Skin epidermis (tissue), 12 donors: Measurements from ENCODE around the gene SERPINB8.
"Not testable (repeated sequence)": the region's sequence is repeated elsewhere in the genome, so short reads cannot be mapped to it uniquely, and the experiment has no call there.

Experiments used
- H3K27ac ChIP-seq, 21 experiments: fragments of 200-600 bp; sonication (generic) in 11 of 21; one replicate each; pipeline ENCODE4 v1.5.0; 2020; ENCODE audit warnings: mild to moderate bottlenecking in 3 of 21, inconsistent platforms in 2 of 21, moderate library complexity in 2 of 21
- H3K4me3 ChIP-seq, 7 experiments: fragments of 200-600 bp; sonication (generic) in 2 of 7; one replicate each; pipeline ENCODE4 v1.5.0; 2020; ENCODE audit warnings: inconsistent platforms in 2 of 7, mild to moderate bottlenecking in 2 of 7, moderate library complexity in 1 of 7

SERPINB8 gene

GRCh38 chr18:63969942-63970808 is at the start of gene SERPINB8:
SERPINB8 (plus strand) TSS chr18:63970081; CDS start chr18:63978309, 8,228 bp downstream.
- Histone ChIP-seq H3K27ac (peak within 1 kb of the TSS; percentile 91 to 100 (median 98)), H3K4me3 (peak within 1 kb of the TSS; percentile 71 to 90 (median 83))

GRCh38 chr18:63922049-63922448 is 47.8 kb upstream of the SERPINB8 start:
- Histone ChIP-seq H3K4me3 (no peak overlapping the region), H3K27ac (no peak overlapping the region)

DNA sequence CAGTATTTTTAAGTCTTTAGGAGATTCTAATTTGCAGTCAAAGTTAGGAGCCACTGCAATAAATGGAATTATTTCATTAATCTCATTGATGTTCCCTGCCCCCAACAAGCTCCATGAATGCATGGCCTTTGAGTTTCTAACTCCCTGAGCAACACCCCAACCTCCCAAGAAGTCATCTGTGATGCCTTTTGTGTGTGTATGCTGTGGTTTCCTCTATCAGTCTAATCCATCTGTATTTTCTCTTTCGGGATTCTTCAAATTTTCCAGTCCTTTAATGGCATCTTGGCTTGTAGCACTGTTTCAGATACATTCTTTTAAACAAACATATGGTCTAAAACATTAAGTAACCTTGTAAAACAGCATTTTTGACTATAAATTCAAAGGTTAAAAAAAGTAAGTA is 45.3 kb upstream of the SERPINB8 start:
- Histone ChIP-seq H3K4me3 (no peak overlapping the region), H3K27ac (no peak overlapping the region)

GRCh38 chr18:63928331-63928730 is 41.5 kb upstream of the SERPINB8 start:
- H3K27ac ChIP-seq, result no peak overlapping the region
- H3K4me3 ChIP-seq, result no peak overlapping the region

DNA sequence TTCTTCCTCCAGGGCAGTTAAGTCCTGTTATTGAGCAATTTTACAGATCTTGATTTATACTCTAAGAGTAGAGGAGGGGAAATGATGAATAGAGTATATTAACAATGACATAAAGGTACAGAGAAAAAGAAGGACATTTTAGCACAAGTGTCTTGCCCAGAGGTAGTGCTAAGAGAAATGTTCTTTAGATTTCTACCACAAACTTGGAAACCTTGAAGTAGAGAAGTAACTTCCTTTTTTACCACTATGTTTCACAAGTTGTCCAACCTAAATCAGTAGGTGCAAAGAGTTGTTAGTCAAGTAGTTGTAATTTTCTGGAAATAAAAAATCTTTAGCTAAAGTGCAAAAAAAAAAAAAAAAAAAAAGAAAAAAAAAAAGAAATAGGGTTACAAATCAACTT is 40.5 kb upstream of the SERPINB8 start:
- not testable (repeated sequence) for H3K4me3 ChIP-seq

DNA sequence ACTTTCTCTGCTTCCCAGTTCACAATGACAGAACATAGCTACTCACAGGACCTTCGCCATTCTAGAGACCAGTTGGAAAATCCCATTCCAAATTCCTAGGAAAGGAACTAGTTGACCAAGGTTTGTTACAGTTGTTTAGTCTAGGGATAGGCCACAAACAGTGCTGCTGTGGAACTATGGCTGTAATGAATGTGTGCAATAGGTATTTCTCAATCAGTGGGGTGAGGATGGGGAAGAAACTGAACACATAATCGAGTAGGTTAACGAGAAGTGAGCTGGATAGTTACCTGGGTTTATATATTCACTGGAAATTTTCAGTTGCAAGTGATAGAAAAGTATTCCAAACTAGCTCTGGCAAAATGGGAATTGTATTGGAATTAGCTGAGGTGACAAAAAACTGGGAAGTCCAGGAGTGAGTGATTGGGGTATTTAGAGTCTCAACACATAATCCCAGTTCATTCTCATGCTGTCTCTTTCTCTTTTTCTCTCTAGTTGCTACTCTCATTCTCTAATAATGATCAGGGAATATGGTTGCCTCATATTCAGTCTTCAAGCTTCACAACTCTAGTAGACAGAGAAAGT is 39.0 kb upstream of the SERPINB8 start:
- H3K4me3 ChIP-seq, result no peak overlapping the region
- no peak overlapping the region for H3K27ac ChIP-seq

More for the DNA sequence above, 40.5 kb upstream of the SERPINB8 start:
- not testable (repeated sequence) for H3K27ac ChIP-seq

DNA sequence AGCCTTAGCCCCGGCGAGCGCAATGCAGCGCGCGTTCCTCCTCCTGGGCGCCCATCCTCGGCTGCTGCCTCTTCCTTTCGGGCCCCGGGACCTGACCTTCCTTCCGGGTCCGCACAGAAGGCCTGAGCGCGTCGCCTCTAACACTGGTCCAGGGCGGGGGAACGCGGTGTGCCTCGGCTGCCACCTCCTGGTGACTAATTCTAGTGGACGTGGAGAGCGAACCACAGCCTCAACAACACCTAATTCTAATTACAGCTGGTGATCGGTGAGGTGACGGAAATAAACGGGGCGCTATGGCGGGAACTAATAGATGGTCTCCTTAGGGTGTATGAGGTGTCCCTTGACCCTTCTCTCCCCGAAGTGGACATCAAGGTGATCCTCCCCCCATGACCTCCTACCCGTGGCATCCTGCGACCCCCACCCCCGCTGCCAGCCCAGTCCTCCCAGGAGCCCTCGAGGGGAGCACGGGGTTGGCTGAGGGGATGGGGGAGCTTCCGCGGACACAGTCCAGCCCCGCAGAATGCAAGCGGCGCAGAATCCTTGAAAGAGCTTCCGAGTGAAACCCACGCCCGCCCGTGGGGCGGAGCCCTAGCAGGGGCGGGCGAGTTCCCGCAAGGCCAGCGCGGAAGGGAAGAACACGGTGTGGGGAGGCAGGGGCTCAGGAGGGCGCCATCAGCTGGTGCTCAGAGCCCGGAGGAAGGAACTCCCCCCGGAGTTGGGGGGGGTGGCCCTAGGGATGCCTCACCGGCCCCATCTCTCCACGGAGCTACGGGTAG is 33.5 kb upstream of the SERPINB8 start:
- peak overlapping the region in 12 of 21 experiments; percentile 1 to 73 (median 44) for H3K27ac ChIP-seq

GRCh38 chr18:63936932-63937393 is 32.9 kb upstream of the SERPINB8 start:
- Histone ChIP-seq H3K27ac (peak overlapping the region in 4 of 21 experiments; percentile 11 to 73 (median 64)), H3K4me3 (peak overlapping the region; percentile 41 to 65 (median 55))

More for the DNA sequence above, 33.5 kb upstream of the SERPINB8 start:
- H3K4me3 ChIP-seq, result peak overlapping the region; percentile 41 to 65 (median 55)

DNA sequence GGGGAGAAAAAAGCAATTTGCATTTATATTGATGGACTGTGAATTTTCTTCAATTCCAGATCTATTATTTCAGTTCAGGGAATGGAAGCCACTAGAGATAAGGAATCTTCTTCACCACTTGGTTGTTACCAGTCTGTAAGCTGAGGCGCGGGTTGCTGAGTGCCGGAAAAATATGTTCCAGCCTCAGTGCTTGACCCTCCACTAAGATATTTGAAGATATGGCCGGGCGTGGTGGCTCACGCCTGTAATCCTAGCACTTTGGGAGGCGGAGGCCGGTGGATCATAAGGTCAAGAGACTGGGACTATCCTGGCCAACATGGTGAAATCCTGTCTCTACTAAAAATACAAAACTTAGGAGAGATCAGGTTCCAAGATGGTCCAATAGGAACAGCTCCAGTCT is 29.9 kb upstream of the SERPINB8 start:
- Histone ChIP-seq H3K4me3 (no peak overlapping the region), H3K27ac (no peak overlapping the region)

- not testable (repeated sequence) for H3K4me3 ChIP-seq, H3K27ac ChIP-seq
Observed at GRCh38 chr18:63940543-63941050, 29.3 kb upstream of the SERPINB8 start.

GRCh38 chr18:63947051-63947790 is 22.7 kb upstream of the SERPINB8 start:
- no peak overlapping the region for H3K27ac ChIP-seq
- no peak overlapping the region for H3K4me3 ChIP-seq

- Histone ChIP-seq H3K27ac (no peak within 1 kb of the TSS), H3K4me3 (peak within 1 kb of the TSS in 5 of 7 experiments; percentile 4 to 26 (median 14))
Observed at GRCh38 chr18:63949068-63949737, 20.7 kb upstream of the SERPINB8 start, which contains the start of gene HMSD. HMSD (plus strand) TSS chr18:63949301; CDS start chr18:63953456, 4,155 bp downstream.

DNA sequence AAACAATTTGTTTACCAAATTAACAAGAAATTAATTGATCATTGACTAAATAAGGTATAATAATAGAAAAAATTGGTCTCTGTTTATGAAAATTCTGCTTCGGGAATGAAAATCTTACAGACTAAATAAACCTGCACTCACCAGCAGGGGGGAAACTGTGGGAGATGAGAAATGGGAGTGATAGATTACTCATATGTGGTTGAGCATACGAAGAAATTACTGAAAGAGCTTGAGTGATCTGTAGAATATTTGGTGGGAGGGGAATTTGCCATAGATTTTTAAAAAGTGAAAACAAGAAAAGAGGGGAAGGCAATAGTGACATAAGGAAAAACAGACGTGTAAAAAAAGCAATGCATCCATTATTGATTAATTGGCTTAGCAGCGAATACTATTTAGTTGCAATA is 18.6 kb upstream of the SERPINB8 start:
- no peak overlapping the region for H3K27ac ChIP-seq
- no peak overlapping the region for H3K4me3 ChIP-seq

DNA sequence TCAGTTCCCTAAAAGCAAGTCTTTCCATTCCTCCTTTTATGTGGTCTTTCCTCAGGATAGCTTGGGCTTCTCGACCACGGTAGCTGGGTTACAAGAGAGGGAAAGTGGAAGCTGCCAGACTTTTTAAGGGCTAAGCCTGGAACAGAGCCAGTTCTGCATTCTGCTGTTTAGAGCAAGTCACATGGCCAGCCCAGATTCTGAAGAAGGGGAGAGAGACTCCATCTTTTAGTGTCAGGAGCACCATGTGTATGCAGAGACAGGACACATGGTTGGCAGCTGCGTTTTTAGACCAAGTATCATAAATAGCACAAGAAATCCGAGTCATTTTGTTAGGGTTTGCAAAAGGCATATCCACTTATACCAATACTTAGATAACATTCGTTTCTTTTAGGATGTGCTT is 16.1 kb upstream of the SERPINB8 start:
- Histone ChIP-seq H3K27ac (no peak overlapping the region), H3K4me3 (no peak overlapping the region)

DNA sequence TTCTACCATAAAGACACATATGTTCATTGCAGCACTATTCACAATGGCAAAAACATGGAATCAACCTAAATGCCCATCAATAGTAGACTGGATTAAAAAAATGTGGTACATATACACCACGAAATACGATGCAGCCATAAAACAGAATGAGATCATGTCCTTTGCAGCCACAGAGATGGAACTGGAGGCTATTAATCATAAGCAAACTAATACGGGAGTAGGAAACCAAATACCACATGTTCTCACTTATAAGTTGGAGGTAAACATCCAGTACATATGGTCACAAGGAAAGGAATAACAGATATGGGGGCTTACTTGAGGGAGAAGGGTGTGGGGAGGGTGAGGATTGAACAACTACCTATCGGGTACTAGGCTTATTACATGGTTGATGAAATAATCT is 13.1 kb upstream of the SERPINB8 start:
- no peak overlapping the region for H3K4me3 ChIP-seq
- H3K27ac ChIP-seq, result no peak overlapping the region

- H3K27ac ChIP-seq, result no peak overlapping the region
- H3K4me3 ChIP-seq, result no peak overlapping the region
Observed at GRCh38 chr18:63960891-63961290, 9.0 kb upstream of the SERPINB8 start.

- peak overlapping the region in 1 of 21 experiments; percentile 14 for H3K27ac ChIP-seq
- no peak overlapping the region for H3K4me3 ChIP-seq
Observed at GRCh38 chr18:63961435-63961980, 8.4 kb upstream of the SERPINB8 start.

DNA sequence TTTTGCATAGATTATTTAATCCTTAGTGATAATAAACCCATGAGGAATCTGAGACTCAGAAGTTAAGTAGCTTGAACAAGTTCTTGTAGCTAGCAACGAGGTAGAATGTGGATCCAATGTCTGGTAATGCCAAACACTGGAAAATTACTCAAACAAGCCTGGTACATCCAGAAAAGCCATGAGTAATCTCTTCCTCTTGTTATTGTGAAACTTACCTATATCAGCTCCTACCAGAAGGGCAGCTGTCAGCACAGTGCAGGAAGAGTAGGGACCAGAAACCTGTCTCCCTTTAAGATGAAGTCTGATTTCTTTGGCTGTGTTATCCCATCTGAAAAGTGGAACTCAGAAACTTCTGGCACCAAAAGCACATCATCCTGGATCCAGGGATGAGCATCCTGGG is 7.7 kb upstream of the SERPINB8 start:
- H3K27ac ChIP-seq, result no peak overlapping the region
- H3K4me3 ChIP-seq, result no peak overlapping the region
